Measurements from ENCODE around the gene MRPL18.

Gene MRPL18

GRCh38 chr6:159842035-159842434 lies 51.8 kb downstream of the MRPL18 start:
- DNase-seq (ENCODE audit: low read depth, low spot score), result no peak

- DNase-seq (ENCODE audit: low read depth, low spot score), result no peak
Observed at GRCh38 chr6:159844737-159845645, 54.7 kb downstream of the MRPL18 start.

Data from brain pericyte (primary cell).